Lower leg skin (tissue), 4 donors: ENCODE results near the gene CEP112. TPM values are rescaled to one million over a fixed set of nuclear protein-coding genes. Genes with fewer than 3 reads are reported as not detected.
"Not testable (repeated sequence)": the region's sequence is repeated elsewhere in the genome, so short reads cannot be mapped to it uniquely, and the experiment has no call there.

Experiments used
- DNase-seq, 2 donors: peaks; one replicate each; pipeline ENCODE4 v3.0.0-alpha.2; 2019; ENCODE audit warnings: low spot score in 2 of 2
- H3K4me3 ChIP-seq: fragments of 200-600 bp; sonication (generic); 2 replicates; pipeline ENCODE4 v1.5.1; 2017; ENCODE audit warnings: mild to moderate bottlenecking, low read depth; ENCODE audit not compliant: poor library complexity, severe bottlenecking
- POLR2A ChIP-seq, 2 donors: fragments of 450-650 bp; IDR thresholded peaks; one replicate each; pipeline ENCODE4 v1.6.1; 2016 to 2017; ENCODE audit warnings: antibody characterized with exemption in 2 of 2, mild to moderate bottlenecking in 1 of 2, moderate library complexity in 1 of 2
- WGBS, 2 donors: methylation state at CpG; one replicate each; pipeline ENCODE4 v1.1.5; 2018; 5-methylcytosine and 5-hydroxymethylcytosine counted together
- intact Hi-C: fragments of 100-400 bp; cut with DNase I; formaldehyde crosslinking; loops from one replicate; pipeline ENCODE4 v1.15.0; 2023; ENCODE audit warnings: low total_unique reads
- total RNA-seq, 4 donors: library from RNA; depleted of rRNA; stranded (reverse); fragments of >200 nt; gene quantifications; one replicate each; pipeline ENCODE4 v1.1.0, GENCODE V29; 2016
- TF ChIP-seq, protein P1 (sequence below), 3 donors: fragments of 450-650 bp; IDR thresholded peaks; one replicate each; pipeline ENCODE4 v1.5.1; 2016; ENCODE audit warnings: antibody characterized with exemption in 3 of 3, mild to moderate bottlenecking in 3 of 3, moderate library complexity in 2 of 3

CEP112 gene
- total RNA-seq, 4 donors from 2014 or later, result 1.6 to 7.6 (median 3.6) TPM

DNA sequence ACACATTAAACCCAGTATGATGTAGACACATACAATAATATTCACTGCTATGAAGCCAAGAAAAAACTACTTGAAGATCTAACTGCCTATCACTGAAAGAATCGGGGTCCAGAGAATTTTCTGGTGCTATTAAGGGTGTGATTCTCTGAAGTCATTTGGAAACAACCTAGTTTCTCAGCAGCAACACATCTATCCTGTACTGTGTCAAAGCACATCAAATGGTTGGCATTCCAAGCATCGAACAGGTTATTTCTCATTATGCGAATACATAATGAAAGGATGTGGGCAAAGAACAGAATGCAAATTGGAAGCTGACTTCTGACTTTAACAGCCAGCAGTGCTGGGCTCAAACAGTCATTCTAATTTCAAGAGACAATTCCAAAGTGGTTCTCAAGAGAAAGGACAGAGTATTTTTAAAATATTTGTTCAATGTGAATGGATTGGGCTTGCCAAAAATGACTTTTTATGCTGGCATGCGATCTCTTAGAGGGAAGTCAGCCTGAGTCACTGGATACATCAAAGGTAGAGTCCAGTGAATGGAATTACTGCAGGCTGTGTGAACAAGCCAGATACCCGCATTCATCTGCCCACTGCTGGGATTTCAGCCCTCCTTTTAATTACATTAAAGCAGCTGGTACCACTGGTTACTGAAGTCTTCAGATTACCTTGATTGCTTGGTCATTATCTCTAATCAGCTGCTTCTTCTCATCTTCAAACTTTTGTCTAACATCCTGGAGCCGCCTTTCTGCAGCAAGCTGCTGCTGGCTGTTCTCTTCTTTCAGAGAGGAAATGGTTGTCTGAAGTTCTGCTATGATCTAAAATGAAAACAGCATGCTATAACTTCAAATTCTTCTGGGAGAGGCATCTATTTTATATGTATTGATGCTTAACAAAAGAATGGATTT is 449.3 kb downstream of the CEP112 start:
- WGBS, 2 donors, result 27 to 36% methylated on average over 6 of the region's 6 CpGs
- no peak overlapping the region for H3K4me3 ChIP-seq
- TF ChIP-seq, protein P1, sequence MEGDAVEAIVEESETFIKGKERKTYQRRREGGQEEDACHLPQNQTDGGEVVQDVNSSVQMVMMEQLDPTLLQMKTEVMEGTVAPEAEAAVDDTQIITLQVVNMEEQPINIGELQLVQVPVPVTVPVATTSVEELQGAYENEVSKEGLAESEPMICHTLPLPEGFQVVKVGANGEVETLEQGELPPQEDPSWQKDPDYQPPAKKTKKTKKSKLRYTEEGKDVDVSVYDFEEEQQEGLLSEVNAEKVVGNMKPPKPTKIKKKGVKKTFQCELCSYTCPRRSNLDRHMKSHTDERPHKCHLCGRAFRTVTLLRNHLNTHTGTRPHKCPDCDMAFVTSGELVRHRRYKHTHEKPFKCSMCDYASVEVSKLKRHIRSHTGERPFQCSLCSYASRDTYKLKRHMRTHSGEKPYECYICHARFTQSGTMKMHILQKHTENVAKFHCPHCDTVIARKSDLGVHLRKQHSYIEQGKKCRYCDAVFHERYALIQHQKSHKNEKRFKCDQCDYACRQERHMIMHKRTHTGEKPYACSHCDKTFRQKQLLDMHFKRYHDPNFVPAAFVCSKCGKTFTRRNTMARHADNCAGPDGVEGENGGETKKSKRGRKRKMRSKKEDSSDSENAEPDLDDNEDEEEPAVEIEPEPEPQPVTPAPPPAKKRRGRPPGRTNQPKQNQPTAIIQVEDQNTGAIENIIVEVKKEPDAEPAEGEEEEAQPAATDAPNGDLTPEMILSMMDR (IDR thresholded peaks at IDR 0.05), result no peak
- TF ChIP-seq POLR2A (IDR thresholded peaks at IDR 0.05), result no peak
- intact Hi-C loops, result no loop called here
- no peak for DNase-seq

DNA sequence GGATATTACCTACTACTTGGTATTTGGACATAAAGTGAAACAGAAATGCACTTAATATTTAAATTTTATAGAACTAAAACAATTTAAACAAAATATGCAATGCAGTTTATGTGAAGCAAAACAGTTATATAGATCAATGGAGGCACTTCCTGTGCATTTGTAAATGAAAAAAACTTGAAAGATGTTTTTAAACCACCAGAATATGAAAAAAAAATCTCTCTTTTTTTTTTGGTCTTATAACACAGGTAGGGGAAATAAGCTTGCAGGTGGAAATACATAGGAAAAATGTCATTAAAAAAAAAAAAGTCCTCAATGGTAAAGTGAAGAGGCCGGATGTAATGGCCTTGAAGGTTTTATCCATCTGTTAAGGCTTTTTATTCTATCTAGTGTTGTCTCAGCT is 450.2 kb downstream of the CEP112 start:
- intact Hi-C loops, result no loop called here
- TF ChIP-seq, protein P1 (IDR thresholded peaks at IDR 0.05), result no peak
- no peak for TF ChIP-seq POLR2A (IDR thresholded peaks at IDR 0.05)
- no peak overlapping the region for H3K4me3 ChIP-seq
- WGBS, 2 donors, result 79 to 90% methylated on average over 1 of the region's 1 CpG
- no peak for DNase-seq

DNA sequence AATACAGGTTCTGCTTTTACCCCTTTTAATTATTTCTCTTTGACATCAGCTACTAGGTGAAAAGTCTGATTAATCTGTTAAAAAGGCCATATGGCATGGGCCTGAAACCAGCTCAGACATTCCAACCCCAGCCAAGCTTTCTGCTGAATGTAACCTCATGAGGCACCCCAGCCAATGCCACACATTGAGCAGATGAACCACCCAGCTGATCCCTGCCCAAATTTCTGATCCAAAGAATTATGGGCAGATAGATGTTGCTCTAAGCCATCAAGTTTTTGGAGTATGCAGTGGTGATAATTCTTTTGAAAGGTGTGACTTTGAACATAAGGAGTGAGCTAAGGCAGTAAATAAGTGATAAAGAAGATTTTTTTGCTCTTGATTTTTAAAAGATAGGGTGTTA is 452.9 kb downstream of the CEP112 start:
- intact Hi-C loops, result no loop called here
- TF ChIP-seq, protein P1 (IDR thresholded peaks at IDR 0.05), result no peak
- no peak for TF ChIP-seq POLR2A (IDR thresholded peaks at IDR 0.05)
- H3K4me3 ChIP-seq, result no peak overlapping the region
- no peak for DNase-seq

DNA sequence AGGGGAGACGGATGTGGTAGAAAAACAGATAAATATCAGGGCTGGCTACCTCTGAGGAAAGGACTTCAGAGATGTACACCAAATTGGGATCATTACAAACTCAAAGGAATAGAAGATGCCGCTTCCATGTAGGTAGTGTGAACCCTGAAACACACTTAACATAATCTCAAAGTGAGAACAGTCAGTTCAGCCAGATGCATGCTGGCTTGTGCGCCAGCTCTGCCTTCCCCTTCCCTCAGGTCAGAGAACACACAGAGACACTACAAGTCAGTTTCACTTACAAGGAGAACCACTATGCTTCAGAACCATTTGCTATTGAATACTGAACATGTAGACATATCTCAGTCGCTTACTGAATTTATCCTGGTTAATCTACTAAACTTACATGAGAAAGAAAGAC is 454.5 kb downstream of the CEP112 start:
- TF ChIP-seq POLR2A (IDR thresholded peaks at IDR 0.05), result no peak
- TF ChIP-seq, protein P1 (IDR thresholded peaks at IDR 0.05), result no peak
- no peak for DNase-seq
- intact Hi-C loops, result no loop called here
- 97 to 98% methylated on average over 4 of the region's 4 CpGs for WGBS, 2 donors
- H3K4me3 ChIP-seq, result no peak overlapping the region

DNA sequence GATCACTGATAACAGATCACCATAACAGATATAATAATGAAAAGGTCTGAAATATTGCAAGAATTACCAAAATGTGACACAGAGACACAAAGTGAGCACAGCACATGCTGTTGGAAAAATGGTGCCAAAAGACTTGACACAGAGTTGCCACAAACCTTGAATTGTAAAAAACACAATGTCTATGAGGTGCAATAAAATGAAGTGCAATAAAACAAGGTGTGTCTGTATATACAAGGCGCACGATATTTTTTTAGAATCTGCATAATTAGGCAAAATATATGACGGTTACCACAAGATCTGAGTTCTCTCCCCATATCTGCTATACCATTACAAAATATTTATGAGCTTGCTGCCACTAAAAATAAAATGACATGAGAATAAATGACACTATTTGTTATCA is 458.6 kb downstream of the CEP112 start:
- 92 to 94% methylated on average over 3 of the region's 3 CpGs for WGBS, 2 donors
- no peak overlapping the region for H3K4me3 ChIP-seq
- intact Hi-C loops, result no loop called here

DNA sequence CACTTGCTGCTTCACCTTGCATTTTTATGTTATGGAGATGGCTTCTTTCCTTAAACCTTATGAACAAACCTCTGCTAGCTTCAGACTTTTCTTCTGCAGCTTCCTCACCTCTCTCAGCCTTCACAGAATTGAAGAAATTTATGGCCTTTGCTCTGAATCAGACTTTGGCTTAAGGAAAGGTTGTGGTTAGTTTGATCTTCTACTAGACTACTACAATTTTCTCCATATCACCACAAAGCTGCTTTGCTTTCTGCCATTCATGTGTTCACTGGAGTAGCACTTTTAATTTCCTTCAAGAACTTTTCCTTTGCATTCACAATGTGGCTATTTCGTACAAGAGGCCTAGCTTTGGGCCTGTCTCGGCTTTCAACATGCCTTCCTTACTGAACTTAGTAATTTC is 459.3 kb downstream of the CEP112 start:
- DNase-seq, H3K4me3 ChIP-seq, intact Hi-C loops: not testable (repeated sequence)
- 89% methylated on average over 2 of the region's 2 CpGs for WGBS, 2 donors

More for the DNA sequence above, 458.6 kb downstream of the CEP112 start:
- no peak for DNase-seq
- no peak for TF ChIP-seq POLR2A (IDR thresholded peaks at IDR 0.05)
- TF ChIP-seq, protein P1 (IDR thresholded peaks at IDR 0.05), result no peak
